GM13977 (cell line): ENCODE measurements around the gene SUCO.
A peak's percentile ranks its signal among the peaks of the same experiment; 100 is the strongest.

ENCODE experiments used
- DNase-seq: peaks from one replicate; pipeline ENCODE4 v3.0.0; 2012; ENCODE audit warnings: low spot score
- CTCF ChIP-seq: IDR thresholded peaks from 2 replicates; pipeline ENCODE4 v1.5.1; 2012; ENCODE audit warnings: mild to moderate bottlenecking, control low read depth; ENCODE audit not compliant: insufficient read depth; ENCODE audit errors: extremely low read depth, missing control alignments
- in situ Hi-C: fragments of 300-500 bp; cut with MboI; formaldehyde crosslinking; loops from one replicate; pipeline ENCODE4 v1.12.0; 2022; ENCODE audit warnings: low sequenced_read_pairs, low pct_unique_long_range_greater_than_20kb, mixed read lengths, inconsistent platforms; ENCODE audit not compliant: unreplicated experiment

SUCO gene

GRCh38 chr1:172532700-172533512 lies at the start of gene SUCO:
Gene SUCO, plus strand, starts transcription at chr1:172533150. Its CDS starts 286 bp downstream, at chr1:172533436.
- in situ Hi-C loops: no loop called here
- TF ChIP-seq CTCF: no peak
- DNase-seq: peak; percentile 97

DNA sequence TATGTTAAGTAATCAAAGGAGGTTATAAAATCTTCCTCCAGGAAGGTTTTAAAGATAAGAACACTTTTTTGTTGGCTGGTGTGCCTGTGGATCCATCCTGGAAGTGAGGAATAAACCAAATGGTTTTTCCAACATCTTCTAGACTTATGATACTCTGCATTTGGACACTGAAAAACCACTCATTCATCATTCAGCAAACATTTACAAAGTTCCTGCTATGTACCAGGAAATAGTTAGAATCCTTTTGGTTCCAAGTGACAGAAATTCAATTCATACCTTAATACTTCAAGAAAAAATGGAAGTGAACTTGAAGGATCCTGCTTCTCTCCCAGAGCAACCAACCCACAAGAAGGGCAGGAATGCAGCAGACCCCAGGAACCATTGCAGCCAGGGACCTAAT lies 49.5 kb upstream of the SUCO start:
- TF ChIP-seq CTCF: no peak
- in situ Hi-C loops: no loop called here

DNA sequence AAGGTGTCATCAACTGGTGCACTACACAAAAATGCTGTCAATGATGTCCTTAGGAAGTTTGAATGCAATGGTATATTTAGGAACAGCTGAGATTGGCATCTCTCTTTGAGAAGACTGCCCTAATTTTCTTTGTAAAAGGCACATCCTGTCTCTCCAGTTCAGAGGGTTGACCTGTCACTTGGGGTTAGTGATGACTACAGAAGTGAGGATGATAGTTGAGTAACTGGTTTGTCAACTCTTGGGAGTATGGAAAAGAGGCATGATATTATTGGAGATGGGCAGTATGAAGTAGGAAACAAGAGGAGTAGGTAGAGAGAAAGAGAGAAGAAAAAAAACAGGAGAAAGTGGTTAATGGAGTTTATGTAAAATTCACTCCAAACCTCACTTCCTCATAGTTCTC lies 48.7 kb upstream of the SUCO start:
- DNase-seq: no peak
- no peak for TF ChIP-seq CTCF
- in situ Hi-C loops: no loop called here

More for the DNA sequence above, 49.5 kb upstream of the SUCO start:
- DNase-seq: no peak

GRCh38 chr1:172485626-172486025 lies 47.3 kb upstream of the SUCO start:
- DNase-seq: no peak
- TF ChIP-seq CTCF: no peak
- in situ Hi-C loops: no loop called here

- in situ Hi-C loops: no loop called here
- DNase-seq: no peak
- no peak for TF ChIP-seq CTCF
Observed at GRCh38 chr1:172486805-172487454, 46.0 kb upstream of the SUCO start.

DNA sequence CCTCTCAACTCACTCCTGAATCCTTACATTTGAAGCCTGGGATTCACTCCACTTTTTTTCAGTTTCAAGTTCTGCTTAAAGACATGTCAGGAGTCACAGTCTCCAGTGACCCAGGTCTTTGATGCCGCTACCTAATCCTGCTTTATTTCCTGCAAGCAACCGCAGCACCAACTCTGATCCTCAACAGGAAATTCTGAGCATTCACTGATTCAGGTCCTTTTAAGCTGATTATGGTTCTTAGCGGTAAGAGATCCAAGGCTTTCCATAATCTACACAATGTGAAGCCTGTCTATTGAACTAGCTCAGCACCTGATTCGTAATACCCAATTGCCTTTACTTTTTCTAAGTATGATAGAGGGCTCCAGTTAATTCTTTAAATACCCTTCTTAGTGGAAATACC lies 45.4 kb upstream of the SUCO start:
- in situ Hi-C loops: no loop called here
- no peak for DNase-seq
- TF ChIP-seq CTCF: no peak
